K562 (cell line): ENCODE results near the gene ITGA11. TPM values are rescaled to one million over a fixed set of nuclear protein-coding genes. Genes with fewer than 3 reads are reported as not detected.

ENCODE experiments used
- ZNF407 ChIP-seq: fragments of 450-650 bp; IDR thresholded peaks from 2 replicates; pipeline ENCODE4 v1.6.1; 2016; ENCODE audit warnings: low read depth
- polyA plus RNA-seq, 8 experiments: library from polyadenylated mRNA; depleted of rRNA in 4 of 8; stranded (reverse) in 5 of 8; unstranded in 3 of 8; fragments of >200 nt; fragmentation: Nextera tagmentation in 2 of 8; fragmentation: Illumina TruSeq in 1 of 8; extraction: Ambion mirVana in 2 of 8; extraction: Trizol in 1 of 8; gene quantifications; 2 replicates each; pipeline versions ENCODE4 v1.2.1 to v1.2.3, GENCODE V29; 2011 to 2014; ENCODE audit warnings: inconsistent platforms in 1 of 8, missing spikeins in 1 of 8
- total RNA-seq, 7 experiments: library from RNA; depleted of rRNA in 6 of 7; stranded (reverse); fragments of >200 nt in 6 of 7; fragmentation: Illumina TruSeq in 2 of 7; extraction: Trizol in 2 of 7; gene quantifications; 2 replicates each; pipeline versions ENCODE4 v1.2.1 to v1.2.3, GENCODE V29; 2011 to 2021; ENCODE audit warnings: low replicate concordance in 1 of 7

ITGA11 gene
- total and polyA plus RNA-seq, 9 of the 15 experiments (the other 6 are each of a cell fraction or from before 2014, with no cell fraction given): 0.01 TPM; not detected in 8

GRCh38 chr15:68298336-68298735 lies 133.6 kb downstream of the ITGA11 start (continued):
- no peak for TF ChIP-seq ZNF407
